Measurements from ENCODE around the gene PLEKHD1.

DNA sequence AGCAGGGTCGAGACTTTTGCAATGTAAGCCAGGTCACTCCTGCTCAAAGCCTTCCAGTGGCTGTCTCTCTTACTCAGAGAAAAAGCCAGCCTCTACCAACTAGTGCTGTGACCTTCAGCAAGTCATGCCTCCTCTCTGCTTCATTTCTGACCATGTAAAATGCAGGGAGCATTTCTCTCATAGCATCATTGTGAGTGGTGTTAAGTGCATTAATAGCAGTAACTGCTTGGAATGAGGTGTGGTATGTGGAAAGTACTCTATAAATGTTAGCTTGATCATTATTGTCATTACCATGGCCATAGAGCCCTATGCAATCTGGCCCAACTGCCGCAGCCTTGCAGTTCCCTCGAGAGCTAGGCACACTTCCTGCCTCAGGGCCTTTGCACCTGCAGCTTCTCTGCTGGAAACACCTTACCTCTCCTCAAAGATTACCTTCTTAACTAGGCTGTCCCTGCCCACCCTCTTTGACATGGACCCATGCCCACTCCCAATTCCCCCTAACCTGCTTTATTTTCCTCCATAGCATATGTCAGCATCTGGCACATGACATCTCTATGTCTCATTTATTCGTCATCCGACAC is 10.9 kb downstream of the PLEKHD1 start:
- TF ChIP-seq HMGXB4 (CRISPR knock-in tag; IDR thresholded peaks at IDR 0.05) = no peak
- no peak for TF ChIP-seq FOXK1 (CRISPR knock-in tag; IDR thresholded peaks at IDR 0.05)
- TF ChIP-seq, protein P1, sequence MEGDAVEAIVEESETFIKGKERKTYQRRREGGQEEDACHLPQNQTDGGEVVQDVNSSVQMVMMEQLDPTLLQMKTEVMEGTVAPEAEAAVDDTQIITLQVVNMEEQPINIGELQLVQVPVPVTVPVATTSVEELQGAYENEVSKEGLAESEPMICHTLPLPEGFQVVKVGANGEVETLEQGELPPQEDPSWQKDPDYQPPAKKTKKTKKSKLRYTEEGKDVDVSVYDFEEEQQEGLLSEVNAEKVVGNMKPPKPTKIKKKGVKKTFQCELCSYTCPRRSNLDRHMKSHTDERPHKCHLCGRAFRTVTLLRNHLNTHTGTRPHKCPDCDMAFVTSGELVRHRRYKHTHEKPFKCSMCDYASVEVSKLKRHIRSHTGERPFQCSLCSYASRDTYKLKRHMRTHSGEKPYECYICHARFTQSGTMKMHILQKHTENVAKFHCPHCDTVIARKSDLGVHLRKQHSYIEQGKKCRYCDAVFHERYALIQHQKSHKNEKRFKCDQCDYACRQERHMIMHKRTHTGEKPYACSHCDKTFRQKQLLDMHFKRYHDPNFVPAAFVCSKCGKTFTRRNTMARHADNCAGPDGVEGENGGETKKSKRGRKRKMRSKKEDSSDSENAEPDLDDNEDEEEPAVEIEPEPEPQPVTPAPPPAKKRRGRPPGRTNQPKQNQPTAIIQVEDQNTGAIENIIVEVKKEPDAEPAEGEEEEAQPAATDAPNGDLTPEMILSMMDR (IDR thresholded peaks at IDR 0.05) = no peak
- TF ChIP-seq ETV6 (CRISPR knock-in tag; IDR thresholded peaks at IDR 0.05) = no peak
- no peak for TF ChIP-seq JUN (CRISPR knock-in tag; IDR thresholded peaks at IDR 0.05)
- TF ChIP-seq ESRRA (CRISPR knock-in tag; IDR thresholded peaks at IDR 0.05; ENCODE audit: borderline replicate concordance) = no peak
